GM10266 (cell line): ENCODE measurements around the gene SELENOF.
"Not testable (repeated sequence)": the region's sequence is repeated elsewhere in the genome, so short reads cannot be mapped to it uniquely, and the experiment has no call there.

Experiments used
- DNase-seq: peaks from one replicate; pipeline ENCODE4 v3.0.0; 2012; ENCODE audit errors: extremely low spot score
- TF ChIP-seq, protein P1 (sequence below): IDR thresholded peaks from 2 replicates; pipeline ENCODE4 v1.5.1; 2012; ENCODE audit warnings: mild to moderate bottlenecking, low read depth; ENCODE audit not compliant: control insufficient read depth, insufficient read depth; ENCODE audit errors: missing control alignments

SELENOF gene

DNA sequence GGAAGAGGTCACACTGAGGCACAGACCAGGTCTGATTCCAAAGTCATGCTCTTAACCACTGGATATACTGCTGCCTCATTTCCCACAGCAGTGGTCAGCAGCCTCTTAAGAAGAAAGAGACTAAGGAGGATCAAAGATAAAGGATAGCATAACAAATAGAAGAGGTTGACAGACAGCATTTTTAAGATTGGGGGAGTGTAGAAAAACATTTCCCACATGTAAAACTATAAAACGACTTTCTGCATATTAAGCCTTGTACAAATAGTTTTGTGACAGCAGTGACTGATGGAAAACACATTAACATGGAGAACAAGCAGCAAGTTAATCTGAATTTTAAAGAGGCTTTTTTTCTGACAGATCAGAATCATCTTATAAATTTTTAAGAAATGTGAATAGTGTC, 92.0 kb downstream of the SELENOF start:
- TF ChIP-seq, protein P1, sequence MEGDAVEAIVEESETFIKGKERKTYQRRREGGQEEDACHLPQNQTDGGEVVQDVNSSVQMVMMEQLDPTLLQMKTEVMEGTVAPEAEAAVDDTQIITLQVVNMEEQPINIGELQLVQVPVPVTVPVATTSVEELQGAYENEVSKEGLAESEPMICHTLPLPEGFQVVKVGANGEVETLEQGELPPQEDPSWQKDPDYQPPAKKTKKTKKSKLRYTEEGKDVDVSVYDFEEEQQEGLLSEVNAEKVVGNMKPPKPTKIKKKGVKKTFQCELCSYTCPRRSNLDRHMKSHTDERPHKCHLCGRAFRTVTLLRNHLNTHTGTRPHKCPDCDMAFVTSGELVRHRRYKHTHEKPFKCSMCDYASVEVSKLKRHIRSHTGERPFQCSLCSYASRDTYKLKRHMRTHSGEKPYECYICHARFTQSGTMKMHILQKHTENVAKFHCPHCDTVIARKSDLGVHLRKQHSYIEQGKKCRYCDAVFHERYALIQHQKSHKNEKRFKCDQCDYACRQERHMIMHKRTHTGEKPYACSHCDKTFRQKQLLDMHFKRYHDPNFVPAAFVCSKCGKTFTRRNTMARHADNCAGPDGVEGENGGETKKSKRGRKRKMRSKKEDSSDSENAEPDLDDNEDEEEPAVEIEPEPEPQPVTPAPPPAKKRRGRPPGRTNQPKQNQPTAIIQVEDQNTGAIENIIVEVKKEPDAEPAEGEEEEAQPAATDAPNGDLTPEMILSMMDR = no peak
- no peak for DNase-seq

DNA sequence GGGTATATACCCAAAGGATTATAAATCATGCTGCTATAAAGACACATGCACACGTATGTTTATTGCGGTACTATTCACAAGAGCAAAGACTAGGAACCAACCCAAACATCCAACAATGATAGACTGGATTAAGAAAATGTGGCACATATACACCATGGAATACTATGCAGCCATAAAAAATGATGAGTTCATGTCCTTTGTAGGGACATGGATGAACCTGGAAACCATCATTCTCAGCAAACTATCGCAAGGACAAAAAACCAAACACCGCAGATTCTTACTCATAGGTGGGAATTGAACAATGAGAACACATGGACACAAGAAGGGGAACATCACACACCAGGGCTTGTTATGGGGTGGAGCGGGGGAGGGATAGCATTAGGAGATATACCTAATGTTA, 94.0 kb downstream of the SELENOF start:
- DNase-seq = not testable (repeated sequence)

DNA sequence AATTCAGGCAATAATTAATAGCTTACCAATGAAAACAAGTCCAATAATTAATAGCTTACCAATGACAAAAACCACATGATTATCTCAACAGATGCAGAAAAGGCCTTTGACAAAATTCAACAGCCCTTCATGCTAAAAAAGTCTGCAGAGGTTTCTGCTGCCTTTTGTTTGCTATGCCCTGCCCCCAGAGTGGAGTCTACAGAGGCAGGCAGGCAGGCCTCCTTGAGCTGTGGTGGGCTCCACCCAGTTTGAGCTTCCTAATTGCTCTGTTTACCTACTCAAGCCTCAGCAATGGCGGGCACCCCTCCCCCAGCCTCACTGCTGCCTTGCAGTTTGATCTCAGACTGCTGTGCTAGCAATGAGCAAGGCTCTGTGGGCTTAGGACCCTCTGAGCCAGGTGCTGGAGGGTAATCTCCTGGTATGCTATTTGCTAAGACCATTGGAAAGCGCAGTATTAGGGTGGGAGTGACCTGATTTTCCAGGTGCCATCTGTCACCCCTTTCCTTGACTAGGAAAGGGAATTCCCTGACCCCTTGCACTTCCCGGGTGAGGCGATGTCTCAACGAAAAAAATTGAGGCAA, 96.6 kb downstream of the SELENOF start:
- not testable (repeated sequence) for DNase-seq

DNA sequence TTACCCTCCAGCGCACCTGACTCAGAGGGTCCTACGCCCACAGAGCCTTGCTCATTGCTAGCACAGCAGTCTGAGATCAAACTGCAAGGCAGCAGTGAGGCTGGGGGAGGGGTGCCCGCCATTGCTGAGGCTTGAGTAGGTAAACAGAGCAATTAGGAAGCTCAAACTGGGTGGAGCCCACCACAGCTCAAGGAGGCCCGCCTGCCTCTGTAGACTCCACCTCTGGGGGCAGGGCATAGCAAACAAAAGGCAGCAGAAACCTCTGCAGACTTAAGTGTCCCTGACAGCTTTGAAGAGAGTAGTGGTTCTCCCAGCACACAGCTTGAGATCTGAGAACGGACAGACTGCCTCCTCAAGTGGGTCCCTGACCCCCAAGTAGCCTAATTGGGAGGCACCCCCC, 99.8 kb downstream of the SELENOF start:
- not testable (repeated sequence) for DNase-seq
